ENCODE data around the gene NISCH. TPM values are rescaled to one million over a fixed set of nuclear protein-coding genes. Genes with fewer than 3 reads are reported as not detected.

NISCH gene
- polyA plus RNA-seq, 1 experiment = 71.0 TPM

GRCh38 chr3:52447512-52448355 lies 7.7 kb upstream of the NISCH start:
- TF ChIP-seq CTCF (IDR thresholded peaks at IDR 0.05; ENCODE audit: low read depth, low read length) = no peak
- Histone ChIP-seq H3K4me3 (ENCODE audit: low read depth, low read length) (no peak overlapping the region), H3K9me3 (ENCODE audit: control insufficient read depth, insufficient read depth, low read length) (no peaks in the 10 kb centered on the region), H3K27me3 (ENCODE audit: control insufficient read depth, insufficient read depth, low read length) (no peaks in the 10 kb centered on the region), H3K27ac (ENCODE audit: low read depth, low read length) (no peak overlapping the region)
- CTCF ChIA-PET = interaction anchor here (0.6 to 11.7 kb wide), 12 partner anchors 8 to 171 kb away, joined by 3 to 359 read pairs (median 4); no protein-coding TSS in a partner anchor
- POLR2A ChIA-PET = interaction anchor here (1.2 kb wide), 1 partner anchor 21 kb away, joined by 4 read pairs; no protein-coding TSS in a partner anchor
- no peak for DNase-seq (ENCODE audit: low read depth, low spot score)

GRCh38 chr3:52450489-52451236 lies 4.7 kb upstream of the NISCH start:
- Histone ChIP-seq H3K4me3 (ENCODE audit: low read depth, low read length) (no peak overlapping the region), H3K27me3 (ENCODE audit: control insufficient read depth, insufficient read depth, low read length) (no peaks in the 10 kb centered on the region), H3K27ac (ENCODE audit: low read depth, low read length) (no peak overlapping the region), H3K9me3 (ENCODE audit: control insufficient read depth, insufficient read depth, low read length) (no peaks in the 10 kb centered on the region)
- no peak for DNase-seq (ENCODE audit: low read depth, low spot score)
- TF ChIP-seq CTCF (IDR thresholded peaks at IDR 0.05; ENCODE audit: low read depth, low read length) = no peak
- ChIA-PET CTCF (interaction anchor here (1.3 to 11.7 kb wide), 2 partner anchors 22 to 38 kb away, joined by 5 to 359 read pairs; no protein-coding TSS in a partner anchor), POLR2A (no interaction called here)

GRCh38 chr3:52451237-52452083 lies 3.9 kb upstream of the NISCH start:
- CTCF ChIA-PET = interaction anchor here (1.3 to 11.7 kb wide), 2 partner anchors 22 to 39 kb away, joined by 5 to 359 read pairs; no protein-coding TSS in a partner anchor
- DNase-seq (ENCODE audit: low read depth, low spot score) = no peak
- POLR2A ChIA-PET = no interaction called here
- peak; percentile 27 for TF ChIP-seq CTCF (IDR thresholded peaks at IDR 0.05; ENCODE audit: low read depth, low read length)
- Histone ChIP-seq H3K9me3 (ENCODE audit: control insufficient read depth, insufficient read depth, low read length) (no peaks in the 10 kb centered on the region), H3K27me3 (ENCODE audit: control insufficient read depth, insufficient read depth, low read length) (no peaks in the 10 kb centered on the region), H3K4me3 (ENCODE audit: low read depth, low read length) (no peak overlapping the region), H3K27ac (ENCODE audit: low read depth, low read length) (no peak overlapping the region)

- no peak overlapping the region for H3K4me3 ChIP-seq (ENCODE audit: low read depth, low read length)
- POLR2A ChIA-PET = no interaction called here
- no peak for TF ChIP-seq CTCF (IDR thresholded peaks at IDR 0.05; ENCODE audit: low read depth, low read length)
- no peak overlapping the region for H3K27ac ChIP-seq (ENCODE audit: low read depth, low read length)
- no peaks in the 10 kb centered on the region for H3K27me3 ChIP-seq (ENCODE audit: control insufficient read depth, insufficient read depth, low read length)
- H3K9me3 ChIP-seq (ENCODE audit: control insufficient read depth, insufficient read depth, low read length) = no peaks in the 10 kb centered on the region
- CTCF ChIA-PET = interaction anchor here (1.3 to 11.7 kb wide), 2 partner anchors 23 to 40 kb away, joined by 5 to 359 read pairs; no protein-coding TSS in a partner anchor
- no peak for DNase-seq (ENCODE audit: low read depth, low spot score)
Observed at GRCh38 chr3:52452126-52452525, 3.3 kb upstream of the NISCH start.
